Stimulated activated CD8-positive, alpha-beta memory T cell treated with anti-CD3 and anti-CD28 coated beads, Interleukin-12 subunit alpha, Interleukin-12 subunit beta, amount 100 ng/mL, for 4 hours (primary cell): ENCODE results near the gene PAMR1.

Experiments
- DNase-seq: peaks from one replicate; pipeline ENCODE4 v3.0.0-alpha.2; 2020; ENCODE audit warnings: low read depth

PAMR1 gene

DNA sequence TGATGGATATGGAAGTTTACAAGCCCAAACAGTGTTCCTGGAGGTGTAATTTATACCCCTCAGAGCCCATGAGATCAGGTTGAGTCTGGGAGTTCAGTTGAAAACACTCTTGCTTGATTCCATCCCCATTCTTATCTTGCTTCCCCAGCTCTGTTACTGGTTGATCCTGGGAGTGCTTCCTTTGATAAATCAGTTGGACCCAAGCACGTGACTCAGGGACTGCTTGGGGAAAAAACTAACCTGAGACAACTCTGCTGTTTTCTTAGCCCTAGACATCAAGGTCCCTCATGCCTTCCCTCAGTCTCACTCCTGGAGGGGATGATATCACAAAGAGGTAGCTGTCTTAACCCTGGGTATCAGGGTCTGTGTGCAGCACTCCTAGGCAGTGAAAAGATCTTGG lies 71.1 kb downstream of the PAMR1 start:
- DNase-seq: no peak

- no peak for DNase-seq
Observed at GRCh38 chr11:35436581-35437250, 88.7 kb downstream of the PAMR1 start.

DNA sequence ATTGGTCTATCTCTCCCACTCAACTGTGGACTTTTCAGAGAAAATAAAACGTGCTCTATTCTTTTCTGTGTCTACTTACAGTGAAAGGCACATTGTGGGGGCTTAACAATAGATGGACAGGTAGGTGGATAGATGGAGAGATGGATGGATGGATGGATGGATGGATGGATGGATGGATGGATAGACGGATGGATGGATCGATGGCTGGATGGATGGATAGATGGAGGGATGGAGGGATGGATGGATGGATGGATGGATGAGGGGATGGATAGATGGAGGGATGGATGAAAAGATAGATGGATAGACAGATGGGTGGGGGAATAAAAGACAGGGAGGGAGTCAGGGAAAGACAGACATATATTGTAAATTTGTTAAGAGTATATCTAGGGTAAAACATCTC lies 91.8 kb downstream of the PAMR1 start:
- DNase-seq: no peak

DNA sequence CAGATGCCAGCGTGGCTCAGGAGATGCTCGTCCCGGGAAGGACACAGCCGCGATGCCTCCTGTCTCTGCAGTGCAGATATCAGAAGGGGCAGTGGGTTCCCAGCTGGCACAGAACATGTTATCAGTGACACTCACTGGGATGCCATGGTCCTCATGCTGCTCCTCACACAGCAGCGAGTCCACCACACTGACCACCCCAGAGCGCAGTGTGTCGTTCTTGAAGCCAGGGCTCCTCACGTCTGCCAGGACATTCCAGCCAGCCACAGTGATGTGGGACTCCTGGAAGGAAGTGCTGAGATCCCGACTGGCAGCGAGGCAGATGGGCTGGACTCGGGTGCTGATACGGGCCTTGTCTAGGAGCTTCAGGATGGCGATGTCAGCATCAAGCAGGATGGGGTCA lies 93.0 kb downstream of the PAMR1 start:
- DNase-seq: no peak

DNA sequence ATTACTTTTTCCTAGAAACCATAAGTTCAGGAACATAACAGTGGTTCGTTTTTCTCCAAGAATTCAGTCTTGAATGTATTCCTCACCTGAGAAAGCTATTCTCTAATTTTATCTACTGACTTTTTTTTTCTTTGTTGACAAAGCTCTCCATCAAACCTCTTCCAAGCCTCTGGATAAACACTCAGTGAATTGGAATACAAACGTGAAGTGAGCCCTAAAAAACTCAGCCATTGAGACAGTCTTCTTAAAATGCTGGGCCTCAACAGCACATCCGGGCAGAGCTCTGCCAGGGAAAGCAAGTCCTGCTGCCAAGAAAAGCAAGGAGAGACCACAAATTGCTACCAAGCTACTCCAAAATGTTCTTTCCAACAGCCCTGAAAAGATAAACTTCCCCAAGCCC lies 98.3 kb downstream of the PAMR1 start:
- DNase-seq: no peak

DNA sequence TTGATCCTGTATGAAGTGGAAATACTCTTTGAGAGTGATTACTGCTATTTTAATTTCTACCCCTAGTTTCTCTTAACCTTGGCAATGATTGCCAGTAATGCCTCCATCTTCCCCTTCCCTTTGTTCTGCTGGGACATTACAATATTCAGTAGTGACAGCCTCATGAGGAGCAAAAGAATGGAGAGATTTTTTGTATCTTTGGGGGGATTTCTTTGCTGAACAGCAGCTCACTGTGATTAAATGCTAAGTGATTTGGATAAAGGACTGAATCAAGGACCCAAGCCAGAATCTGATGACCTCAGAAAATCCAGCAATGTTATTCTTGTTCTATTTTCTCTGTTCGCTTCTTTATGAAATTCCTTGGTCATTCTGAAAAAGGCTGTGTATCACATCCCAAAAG lies 99.1 kb downstream of the PAMR1 start:
- no peak for DNase-seq

DNA sequence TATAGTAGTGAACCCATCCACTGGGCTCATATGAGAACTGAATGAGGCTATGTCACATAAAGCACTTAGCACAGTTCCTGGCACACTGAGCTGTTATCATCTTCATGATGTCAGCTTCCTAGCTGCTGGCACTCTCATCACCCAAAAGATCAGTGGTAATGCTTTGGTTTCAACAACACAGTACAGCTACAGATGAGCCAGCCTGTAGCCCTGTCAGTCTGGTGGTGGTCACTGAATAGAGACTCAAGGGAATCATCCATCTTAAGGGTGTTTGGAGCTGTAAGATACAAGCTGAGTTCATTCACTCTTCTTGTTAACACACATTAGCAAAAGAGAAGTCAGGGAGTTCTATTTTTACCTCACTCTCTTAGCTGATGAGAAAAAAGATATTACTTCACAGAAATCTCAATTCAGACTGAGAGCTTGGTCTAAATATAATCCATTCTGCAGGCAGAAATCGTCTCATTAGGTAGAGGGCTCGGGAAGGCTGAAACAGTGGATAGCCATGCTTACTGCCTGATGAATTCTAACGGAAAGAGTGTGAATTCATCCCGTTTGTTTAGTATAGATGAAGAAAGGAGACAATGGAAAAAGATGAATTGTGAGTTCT lies 99.7 kb downstream of the PAMR1 start:
- DNase-seq: no peak

- DNase-seq: no peak
Observed at GRCh38 chr11:35424157-35424940, 101.1 kb downstream of the PAMR1 start.

- DNase-seq: no peak
Observed at GRCh38 chr11:35420371-35420770, 105.0 kb downstream of the PAMR1 start.

DNA sequence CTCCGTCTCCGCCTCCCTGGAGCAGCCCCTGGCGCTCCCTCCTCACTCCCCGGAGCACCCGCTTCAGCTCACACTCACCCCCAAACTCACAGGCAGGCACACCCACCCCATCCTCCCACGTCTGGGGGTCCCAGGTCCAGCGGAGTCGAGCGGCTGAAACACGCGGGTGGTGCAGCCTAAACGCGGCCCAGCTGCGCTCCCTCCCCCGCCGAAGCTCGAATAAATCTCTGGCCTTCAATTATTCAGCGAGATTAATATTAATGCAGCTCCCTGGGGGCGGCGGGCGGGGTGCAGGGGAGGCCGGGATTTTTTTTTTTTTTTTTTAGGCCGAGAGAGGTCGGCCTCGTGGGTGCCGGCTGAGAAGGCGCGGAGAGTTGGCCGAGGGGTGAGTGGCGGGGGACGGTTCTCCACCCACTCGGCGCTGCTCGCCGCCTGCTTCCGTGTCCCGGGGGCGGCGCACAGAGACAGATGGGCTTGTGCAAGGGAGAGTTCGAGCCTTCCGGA lies 105.5 kb downstream of the PAMR1 start:
- no peak for DNase-seq

DNA sequence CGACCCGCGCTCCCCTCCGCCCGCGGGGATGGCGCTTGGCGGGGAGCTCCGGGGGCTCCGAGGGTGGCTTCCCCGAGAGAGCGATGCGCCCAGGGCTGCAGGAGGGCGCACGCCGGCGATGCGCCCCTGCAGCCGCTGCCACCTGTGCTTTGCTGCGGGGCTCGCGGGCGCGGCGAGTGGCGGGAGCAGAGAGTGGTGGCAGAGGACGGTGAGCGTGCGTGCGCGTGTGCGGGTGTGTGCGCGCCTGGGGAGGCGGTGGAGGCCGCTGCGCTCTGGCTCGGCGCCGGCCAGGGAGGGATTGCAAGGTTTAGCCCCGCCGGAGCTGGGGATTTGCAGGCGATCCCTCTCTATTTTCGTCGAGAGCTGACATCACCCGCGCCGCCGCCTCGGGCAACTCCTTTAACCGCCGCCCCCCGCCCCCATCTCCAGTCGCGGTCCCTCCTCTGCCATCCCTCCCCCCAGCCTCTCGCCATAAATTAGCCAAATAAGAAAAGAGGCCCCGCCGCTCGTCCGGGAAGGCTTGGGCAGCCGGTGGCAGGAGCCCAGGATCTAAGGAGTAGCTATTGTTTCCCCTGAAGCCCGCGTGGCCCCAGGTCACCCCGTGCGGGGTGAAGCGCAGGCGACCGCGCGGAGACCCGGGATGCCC lies 106.1 kb downstream of the PAMR1 start, which contains the start of gene SLC1A2:
SLC1A2 (minus strand) TSS at position 375 of the 646 bp plus-strand sequence. CDS start 592 bp downstream, outside the sequence.
- no peak for DNase-seq

- DNase-seq: no peak
Observed at GRCh38 chr11:35418282-35419183, 106.9 kb downstream of the PAMR1 start.

- DNase-seq: no peak
Observed at GRCh38 chr11:35415487-35415886, 109.9 kb downstream of the PAMR1 start.

- DNase-seq: no peak
Observed at GRCh38 chr11:35414776-35415175, 110.6 kb downstream of the PAMR1 start.

DNA sequence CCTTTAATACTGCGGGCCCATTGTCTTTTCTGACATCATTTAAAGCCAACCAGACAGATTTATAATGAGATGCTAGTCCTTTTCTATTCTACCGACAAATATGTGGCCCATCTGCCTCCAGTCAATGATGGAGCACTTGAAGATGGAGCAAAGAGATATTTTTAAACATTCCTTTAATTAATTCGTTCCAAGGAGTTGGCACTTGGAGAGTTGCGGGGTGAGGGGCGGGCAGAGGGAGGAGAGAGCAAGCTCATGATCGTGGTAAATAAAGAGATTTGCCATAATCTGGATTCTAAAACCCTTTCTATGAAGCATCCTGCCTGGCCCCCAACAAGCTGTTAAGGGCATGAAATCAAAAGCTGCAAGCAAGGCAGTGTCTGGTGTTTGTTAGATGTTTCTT lies 111.1 kb downstream of the PAMR1 start:
- DNase-seq: no peak

GRCh38 chr11:35413598-35413997 lies 111.8 kb downstream of the PAMR1 start:
- no peak for DNase-seq

DNA sequence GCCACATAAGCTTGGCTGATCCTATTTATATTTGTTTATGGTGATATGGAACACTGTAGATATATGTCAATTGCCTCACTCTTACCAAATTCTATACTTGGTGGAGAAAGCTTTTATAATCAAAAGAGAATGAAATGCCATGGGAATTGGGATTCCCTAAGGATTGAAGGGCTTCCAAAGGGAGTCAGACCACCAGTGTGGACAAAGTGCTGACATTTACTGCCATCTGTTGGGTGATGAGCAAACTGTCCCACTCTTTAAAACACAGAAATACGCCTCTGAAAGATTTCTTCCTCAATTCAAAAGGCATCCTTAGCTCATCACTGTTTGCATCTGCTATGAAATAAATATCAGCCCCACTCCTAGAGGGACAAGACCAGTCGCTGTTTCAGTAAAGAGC lies 113.1 kb downstream of the PAMR1 start:
- no peak for DNase-seq

DNA sequence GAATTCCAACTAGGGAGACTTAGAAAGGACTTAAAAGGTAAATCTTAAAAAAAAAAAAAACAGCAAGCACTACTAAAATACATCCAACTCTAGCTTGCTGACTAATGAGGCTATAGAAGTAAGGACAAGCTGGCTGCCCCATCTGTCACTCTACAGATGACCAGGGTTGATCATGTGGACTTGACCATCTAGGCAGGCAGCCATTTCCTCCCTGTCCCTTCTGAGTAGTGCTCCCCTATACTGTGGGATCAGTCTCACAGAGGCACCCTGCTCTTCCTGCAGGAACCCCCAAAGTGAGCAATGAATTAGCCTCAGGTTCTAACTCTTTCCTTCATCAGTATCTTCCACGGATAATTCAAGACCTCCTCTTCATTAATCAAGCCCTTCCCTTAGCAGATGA lies 118.4 kb downstream of the PAMR1 start:
- DNase-seq: no peak

- no peak for DNase-seq
Observed at GRCh38 chr11:35404388-35404775, 121.0 kb downstream of the PAMR1 start.

GRCh38 chr11:35403765-35404387 lies 121.5 kb downstream of the PAMR1 start:
- no peak for DNase-seq
